Activated CD8-positive, alpha-beta T cell treated with anti-CD3 and anti-CD28 coated beads, Interleukin-2, amount 10 ng/mL, durations not matched to agents 7 days and 5 days (primary cell): ENCODE data around the gene IFNGR1. TPM values are rescaled to one million over a fixed set of nuclear protein-coding genes. Genes with fewer than 3 reads are reported as not detected.

Experiments used
- ATAC-seq: fragments of 150-1000 bp; cut with Tn5 transposase; one replicate; pipeline ENCODE4 v1.10.0; 2021; ENCODE audit warnings: moderate library complexity
- CTCF ChIA-PET: fragments of 350-600 bp; sonication (Branson Sonifier 250); formaldehyde crosslinking; loops from one replicate; lab custom pipeline; 2021; ENCODE audit warnings: antibody characterized with exemption; lab: Charles Lee
- POLR2A ChIA-PET: fragments of 350-600 bp; sonication (Branson Sonifier 250); formaldehyde crosslinking; loops from one replicate; lab custom pipeline; 2021; ENCODE audit warnings: antibody characterized with exemption; lab: Charles Lee
- DNase-seq: peaks from one replicate; pipeline ENCODE4 v3.0.0-alpha.2; 2020
- H3K27ac Mint-ChIP-seq: one replicate; pipeline ENCODE4 v1.8.0; 2021; ENCODE audit warnings: mild to moderate bottlenecking, mixed read lengths
- H3K27me3 Mint-ChIP-seq: one replicate; pipeline ENCODE4 v1.8.0; 2021; ENCODE audit warnings: low read depth, mixed read lengths
- H3K36me3 Mint-ChIP-seq: one replicate; pipeline ENCODE4 v1.8.0; 2021; ENCODE audit warnings: low read depth, mixed read lengths
- H3K4me1 Mint-ChIP-seq: one replicate; pipeline ENCODE4 v1.8.0; 2021; ENCODE audit warnings: low read depth, mixed read lengths
- H3K4me3 Mint-ChIP-seq: one replicate; pipeline ENCODE4 v1.8.0; 2021; ENCODE audit warnings: mild to moderate bottlenecking, mixed read lengths
- H3K9me3 Mint-ChIP-seq: one replicate; pipeline ENCODE4 v1.8.0; 2022; ENCODE audit warnings: mixed read lengths; ENCODE audit not compliant: insufficient read depth
- total RNA-seq, 2 experiments: library from RNA; stranded (reverse); gene quantifications; one replicate each; pipeline ENCODE4 v1.2.3, GENCODE V29; 2021

Gene IFNGR1
- total RNA-seq, 2 experiments from 2014 or later, result 18.7 to 19.8 TPM

DNA sequence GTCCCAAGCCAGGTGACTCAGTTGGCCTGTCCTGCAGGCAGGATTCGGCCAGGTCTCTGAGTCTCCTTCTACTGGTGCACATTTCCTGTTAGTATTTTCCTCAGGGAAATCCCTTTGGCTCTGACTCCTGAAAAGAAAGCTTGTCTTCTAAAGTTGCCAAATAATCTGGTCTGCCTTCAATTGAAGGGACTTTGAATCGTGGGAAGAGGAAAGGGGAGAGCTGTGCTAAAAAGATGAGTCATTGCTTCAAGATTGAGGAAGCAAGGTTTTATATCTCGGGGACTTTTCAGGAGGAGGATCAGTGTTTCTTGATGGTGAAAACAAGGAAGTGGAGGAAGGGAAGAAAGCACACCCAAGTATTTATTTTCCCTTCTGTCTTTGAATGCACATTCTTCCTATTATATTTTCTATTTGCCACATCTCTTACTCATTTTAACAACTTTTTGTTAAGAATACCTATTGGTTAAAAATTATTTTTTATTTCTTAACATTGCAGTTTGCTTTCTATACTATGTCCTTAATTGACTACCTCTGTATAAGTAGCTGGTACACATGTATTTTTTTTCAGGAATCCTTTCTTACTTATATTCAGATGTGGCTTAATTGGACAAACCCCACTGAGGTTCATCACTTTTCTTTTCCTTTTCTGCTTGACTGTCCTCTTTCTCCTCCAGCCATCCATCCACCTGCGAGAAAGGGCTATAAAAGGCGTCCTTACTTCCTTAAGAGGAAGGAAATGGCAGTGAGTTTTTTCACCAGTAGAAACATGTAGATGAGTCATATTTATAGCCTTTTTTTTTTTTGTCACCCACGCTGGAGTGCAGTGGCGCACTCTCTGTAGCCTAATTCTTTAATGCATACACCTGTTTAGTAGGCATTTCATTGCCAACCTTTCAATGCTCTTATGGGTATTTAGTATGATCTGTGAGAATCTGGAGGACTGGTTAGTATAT lies 15.0 kb upstream of the IFNGR1 start:
- Mint-ChIP-seq H3K27me3 (no peaks in the 10 kb centered on the region), H3K4me1 (peaks cover 57% of the 10 kb centered on the region), H3K9me3 (peaks cover 4% of the 10 kb centered on the region), H3K27ac (peak overlapping the region; percentile 48), H3K4me3 (no peak overlapping the region), H3K36me3 (peaks cover 6% of the 10 kb centered on the region)
- ATAC-seq (peak; percentile 66), DNase-seq (no peak)
- ChIA-PET CTCF (interaction anchor here (1.6 kb wide), 1 partner anchor 11 kb away, joined by 6 read pairs; no protein-coding TSS in a partner anchor), POLR2A (interaction anchor here (0.7 kb wide), 1 partner anchor 10 kb away, joined by 3 read pairs; no protein-coding TSS in a partner anchor)

DNA sequence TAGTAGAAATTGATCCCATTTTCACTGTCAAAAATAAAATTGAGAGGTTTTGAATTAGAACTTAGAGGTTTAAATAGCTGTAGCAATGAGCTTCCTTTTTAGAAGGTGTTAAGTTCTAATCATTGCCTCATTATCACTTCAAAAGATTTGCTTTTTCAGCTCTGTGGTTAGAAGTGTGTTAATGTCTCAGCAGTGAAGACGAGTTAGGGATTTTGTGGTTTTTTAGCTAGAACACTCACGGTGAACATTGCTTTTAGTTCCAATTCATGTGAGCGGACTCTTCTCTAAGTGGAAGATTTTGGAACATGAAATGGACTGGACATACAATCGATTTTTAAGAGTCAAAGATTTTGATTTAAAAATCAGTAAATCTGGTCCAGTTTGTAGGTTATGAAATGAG lies 12.7 kb upstream of the IFNGR1 start:
- DNase-seq (no peak), ATAC-seq (peak; percentile 57)
- no peaks in the 10 kb centered on the region for H3K9me3 Mint-ChIP-seq
- peak overlapping the region; percentile 16 for H3K4me3 Mint-ChIP-seq
- H3K27ac Mint-ChIP-seq, result peak overlapping the region; percentile 44
- H3K27me3 Mint-ChIP-seq, result no peaks in the 10 kb centered on the region
- H3K36me3 Mint-ChIP-seq, result peaks cover 6% of the 10 kb centered on the region
- CTCF ChIA-PET, result interaction anchor here (0.8 to 1.2 kb wide), 3 partner anchors 34 to 184 kb away, joined by 3 to 4 read pairs (median 3); no protein-coding TSS in a partner anchor
- peaks cover 69% of the 10 kb centered on the region for H3K4me1 Mint-ChIP-seq
- POLR2A ChIA-PET, result no interaction called here

DNA sequence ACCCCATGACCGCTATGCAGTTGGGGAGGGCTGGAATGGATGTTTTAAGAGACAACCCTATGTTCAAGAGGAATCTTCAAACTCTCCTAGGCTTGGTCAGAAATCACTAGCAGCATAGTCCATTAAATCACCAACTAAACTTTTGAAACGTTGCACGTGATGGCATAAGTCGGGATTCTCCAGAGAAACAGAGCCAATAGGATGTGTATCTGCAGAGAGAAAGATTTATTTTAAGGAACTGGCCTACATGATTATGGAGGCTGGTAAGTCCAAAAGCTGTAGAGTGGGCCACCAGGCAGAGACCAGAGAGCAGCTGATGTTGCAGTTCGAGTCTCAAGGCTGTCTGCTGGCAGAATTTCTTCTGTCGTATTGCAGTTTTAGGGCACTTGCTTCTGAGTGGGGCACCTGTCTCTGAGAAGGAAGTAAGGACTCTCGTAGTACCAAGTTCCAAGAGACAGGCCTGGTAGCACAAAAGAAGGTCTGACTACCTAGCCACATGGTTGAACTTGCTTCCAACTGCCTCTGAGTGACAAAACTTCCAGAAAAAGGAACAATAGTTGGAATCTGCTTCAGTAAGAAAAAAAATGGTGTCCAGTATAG lies 11.9 kb upstream of the IFNGR1 start:
- POLR2A ChIA-PET, result no interaction called here
- Mint-ChIP-seq H3K4me1 (peaks cover 69% of the 10 kb centered on the region), H3K36me3 (peaks cover 3% of the 10 kb centered on the region), H3K9me3 (no peaks in the 10 kb centered on the region), H3K27me3 (no peaks in the 10 kb centered on the region), H3K4me3 (no peak overlapping the region), H3K27ac (no peak overlapping the region)
- ATAC-seq (no peak), DNase-seq (no peak)
- CTCF ChIA-PET, result interaction anchor here (1.2 kb wide), 1 partner anchor 184 kb away, joined by 3 read pairs; no protein-coding TSS in a partner anchor

DNA sequence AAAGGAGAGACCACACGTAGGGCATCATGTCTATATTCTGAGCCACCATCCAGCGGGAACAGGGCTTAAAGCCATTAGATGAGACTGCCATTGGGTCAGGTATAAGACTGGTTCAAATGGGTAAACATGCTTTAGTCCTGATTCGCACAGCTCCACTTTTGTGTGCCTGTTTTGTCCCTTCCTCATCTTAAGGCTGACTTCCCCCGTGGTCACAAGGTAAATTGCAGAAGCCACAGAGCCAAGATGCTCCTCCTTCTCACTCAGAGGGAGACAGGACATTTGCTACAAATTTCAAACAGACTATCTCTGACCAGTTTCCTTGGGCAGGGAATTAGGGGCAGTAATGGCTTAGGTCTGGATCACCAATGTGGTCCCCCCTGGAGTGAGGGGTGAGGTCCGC lies 11.4 kb upstream of the IFNGR1 start:
- Mint-ChIP-seq H3K4me1 (peaks cover 67% of the 10 kb centered on the region), H3K9me3 (no peaks in the 10 kb centered on the region), H3K4me3 (no peak overlapping the region), H3K27me3 (no peaks in the 10 kb centered on the region), H3K36me3 (peaks cover 3% of the 10 kb centered on the region), H3K27ac (no peak overlapping the region)
- DNase-seq (no peak), ATAC-seq (no peak)
- ChIA-PET CTCF (no interaction called here), POLR2A (no interaction called here)

DNA sequence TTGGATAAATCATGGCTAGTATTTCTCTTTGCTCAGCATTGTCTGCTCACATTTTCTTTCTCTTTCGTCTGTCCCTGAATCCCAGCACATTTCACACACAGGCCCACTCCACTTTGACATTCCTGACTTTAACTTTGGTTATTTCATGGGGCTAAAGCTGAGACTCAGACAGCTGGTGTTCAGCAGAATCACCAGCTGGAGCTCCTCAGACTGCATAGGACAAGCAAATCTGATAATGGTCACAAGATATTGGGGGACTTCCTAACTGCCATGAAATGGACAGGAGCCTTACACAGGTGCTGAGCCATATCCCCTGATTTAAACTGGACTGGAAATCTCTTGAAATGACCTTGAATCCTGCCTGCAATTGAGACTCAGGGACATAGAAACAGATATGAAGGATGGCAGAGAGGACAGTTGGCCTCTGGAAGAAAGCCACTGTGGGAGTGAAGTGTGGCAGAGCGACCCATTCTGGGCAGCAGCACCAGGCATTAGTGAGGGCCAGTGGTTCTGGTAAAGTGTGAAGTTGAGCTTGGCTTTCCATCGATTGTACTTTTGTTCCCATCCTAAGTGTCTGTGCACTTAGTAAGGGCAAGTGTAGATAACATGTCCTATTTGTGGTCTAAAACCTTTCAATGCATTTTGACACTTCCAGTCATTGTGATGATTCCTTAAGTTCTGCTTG lies 10.0 kb upstream of the IFNGR1 start:
- no peak overlapping the region for H3K4me3 Mint-ChIP-seq
- no peak for ATAC-seq
- no peak for DNase-seq
- H3K9me3 Mint-ChIP-seq, result no peaks in the 10 kb centered on the region
- H3K27me3 Mint-ChIP-seq, result no peaks in the 10 kb centered on the region
- POLR2A ChIA-PET, result no interaction called here
- H3K36me3 Mint-ChIP-seq, result peaks cover 3% of the 10 kb centered on the region
- peaks cover 68% of the 10 kb centered on the region for H3K4me1 Mint-ChIP-seq
- CTCF ChIA-PET, result no interaction called here
- no peak overlapping the region for H3K27ac Mint-ChIP-seq

DNA sequence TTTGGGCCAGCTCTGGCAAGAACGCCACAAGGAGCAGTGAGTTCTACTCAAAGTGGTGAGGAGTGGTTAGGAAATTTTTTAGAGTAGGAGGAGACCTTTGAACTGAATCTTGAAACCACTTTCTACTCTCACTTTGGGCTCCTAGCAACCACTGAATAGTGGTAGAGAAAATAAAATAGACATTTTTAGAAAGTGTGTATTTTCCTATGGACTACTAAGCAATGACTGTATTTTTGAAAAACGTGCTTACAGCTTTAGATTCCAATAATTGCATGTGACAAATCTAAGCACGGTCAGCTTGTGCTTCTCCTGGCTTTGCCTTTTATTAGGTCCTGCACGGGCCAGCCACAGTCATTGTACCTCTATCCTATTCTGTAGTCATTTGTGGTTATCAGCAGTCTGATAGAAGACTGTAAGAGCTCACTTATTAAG lies 8.7 kb upstream of the IFNGR1 start:
- ATAC-seq (no peak), DNase-seq (no peak)
- Mint-ChIP-seq H3K4me3 (no peak overlapping the region), H3K36me3 (peaks cover 2% of the 10 kb centered on the region), H3K9me3 (no peaks in the 10 kb centered on the region), H3K4me1 (peaks cover 66% of the 10 kb centered on the region), H3K27me3 (no peaks in the 10 kb centered on the region), H3K27ac (no peak overlapping the region)
- POLR2A ChIA-PET, result no interaction called here
- CTCF ChIA-PET, result interaction anchor here (0.6 to 1.2 kb wide), 2 partner anchors 19 to 699 kb away, joined by 3 to 4 read pairs; no protein-coding TSS in a partner anchor

DNA sequence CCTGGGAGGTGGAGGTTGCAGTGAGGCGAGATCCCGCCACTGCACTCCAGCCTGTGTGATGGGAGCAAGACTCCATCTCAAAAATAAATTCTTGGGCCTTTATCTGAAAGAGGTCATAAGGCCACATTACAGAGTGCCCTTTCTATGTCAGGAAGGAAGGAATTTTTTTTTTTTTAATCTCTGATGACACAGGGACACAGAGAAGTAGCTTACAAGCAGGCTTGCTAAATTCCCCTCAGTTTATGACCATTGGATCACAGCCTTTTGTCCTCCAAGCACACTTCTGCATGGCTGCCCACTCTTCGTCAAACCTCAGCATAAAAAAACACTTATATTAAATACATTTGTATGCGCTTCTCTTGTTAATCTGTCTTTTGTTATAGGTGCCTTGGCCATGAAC lies 7.5 kb upstream of the IFNGR1 start:
- CTCF ChIA-PET, result no interaction called here
- Mint-ChIP-seq H3K9me3 (no peaks in the 10 kb centered on the region), H3K27me3 (no peaks in the 10 kb centered on the region), H3K4me1 (peaks cover 60% of the 10 kb centered on the region), H3K27ac (no peak overlapping the region), H3K36me3 (peaks cover 2% of the 10 kb centered on the region), H3K4me3 (no peak overlapping the region)
- POLR2A ChIA-PET, result no interaction called here
- no peak for ATAC-seq
- DNase-seq, result no peak

DNA sequence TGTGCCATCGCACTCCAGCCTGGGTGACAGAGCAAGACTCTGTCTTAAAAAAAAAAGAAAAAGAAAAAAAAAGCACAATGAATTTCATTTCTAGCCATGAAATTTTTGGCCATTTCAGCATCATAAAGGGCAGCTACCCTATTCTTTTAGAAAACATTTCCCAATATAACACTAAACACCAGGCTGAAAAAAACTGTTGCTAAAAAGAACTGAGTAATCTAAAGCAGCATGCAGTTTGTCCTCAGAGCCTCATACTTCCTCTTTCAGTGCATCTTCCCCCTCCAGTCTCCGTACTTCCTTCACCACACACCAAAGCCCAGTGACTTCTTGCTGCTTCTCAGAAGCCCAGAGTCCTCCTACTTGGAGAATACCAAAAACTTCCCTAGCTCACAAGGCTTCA lies 5.6 kb upstream of the IFNGR1 start:
- Mint-ChIP-seq H3K9me3 (no peaks in the 10 kb centered on the region), H3K4me3 (no peak overlapping the region), H3K27ac (peak overlapping the region; percentile 19), H3K27me3 (no peaks in the 10 kb centered on the region), H3K4me1 (peaks cover 52% of the 10 kb centered on the region), H3K36me3 (peaks cover 2% of the 10 kb centered on the region)
- DNase-seq, result no peak
- POLR2A ChIA-PET, result no interaction called here
- CTCF ChIA-PET, result no interaction called here
- peak; percentile 50 for ATAC-seq

DNA sequence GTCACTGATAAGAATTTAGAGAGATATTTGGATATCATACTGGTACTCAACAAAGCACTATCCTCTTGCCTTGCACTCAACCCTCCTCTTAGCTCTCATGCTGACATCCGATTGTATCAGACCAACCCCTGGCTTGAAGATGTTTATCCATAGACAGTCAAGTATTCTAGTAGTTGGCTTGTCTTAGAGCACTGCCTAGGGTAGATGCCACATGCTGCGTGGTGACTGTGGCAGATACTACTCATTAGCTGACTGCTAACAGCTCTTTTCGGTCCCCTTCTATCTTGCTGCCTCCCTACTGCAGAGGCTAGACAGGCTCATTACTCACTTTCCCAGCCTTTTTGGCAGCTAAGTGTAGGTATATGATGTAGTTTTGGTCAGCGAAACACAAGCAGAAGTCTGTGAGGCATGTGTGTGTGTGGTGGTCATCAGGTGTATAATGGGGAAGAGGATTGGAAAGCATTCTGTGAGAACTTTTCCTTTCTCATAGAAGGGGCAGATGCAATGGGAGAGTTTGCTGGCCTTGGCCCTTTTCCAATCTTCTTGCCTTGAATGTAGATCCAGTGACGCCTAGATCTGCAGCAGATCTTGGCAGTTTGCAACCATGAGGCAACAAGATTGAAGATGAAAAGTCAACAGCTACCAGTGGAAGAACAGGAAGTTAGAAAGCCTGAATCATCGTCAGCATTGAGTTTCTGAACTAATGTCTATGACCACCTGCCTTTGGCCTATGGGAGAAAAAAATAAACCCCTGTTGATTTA lies 4.4 kb upstream of the IFNGR1 start:
- DNase-seq, result no peak
- ChIA-PET POLR2A (no interaction called here), CTCF (interaction anchor here (0.6 to 1.5 kb wide), 5 partner anchors 11 to 165 kb away, joined by 3 to 6 read pairs (median 4); no protein-coding TSS in a partner anchor)
- no peak for ATAC-seq
- H3K27me3 Mint-ChIP-seq, result no peaks in the 10 kb centered on the region
- H3K27ac Mint-ChIP-seq, result no peak overlapping the region
- H3K9me3 Mint-ChIP-seq, result no peaks in the 10 kb centered on the region
- peaks cover 52% of the 10 kb centered on the region for H3K4me1 Mint-ChIP-seq
- peaks cover 5% of the 10 kb centered on the region for H3K36me3 Mint-ChIP-seq
- H3K4me3 Mint-ChIP-seq, result no peak overlapping the region

DNA sequence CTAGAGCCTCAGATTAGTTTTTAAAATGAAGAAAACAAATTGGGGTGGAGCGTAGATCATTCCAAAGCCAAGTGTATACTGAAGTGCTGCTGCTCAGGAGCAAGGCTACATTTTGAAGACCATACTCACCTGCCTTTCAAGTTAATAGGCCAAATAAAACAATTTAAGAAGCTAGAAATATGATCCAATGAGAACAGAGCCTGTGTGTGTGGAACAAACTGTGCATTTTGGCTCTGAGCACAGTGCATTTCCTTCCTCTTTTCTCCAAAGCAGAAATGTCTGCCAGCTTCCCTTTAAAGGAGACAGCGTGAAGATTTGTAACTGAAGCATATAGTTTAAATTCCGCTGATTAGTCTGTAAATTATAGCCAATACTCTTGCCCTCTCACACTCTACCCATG lies 3.2 kb upstream of the IFNGR1 start:
- Mint-ChIP-seq H3K27me3 (no peaks in the 10 kb centered on the region), H3K4me1 (peaks cover 49% of the 10 kb centered on the region), H3K27ac (no peak overlapping the region), H3K9me3 (no peaks in the 10 kb centered on the region), H3K36me3 (peaks cover 10% of the 10 kb centered on the region), H3K4me3 (no peak overlapping the region)
- ChIA-PET CTCF (interaction anchor here (1.5 kb wide), 1 partner anchor 21 kb away, joined by 4 read pairs; no protein-coding TSS in a partner anchor), POLR2A (no interaction called here)
- ATAC-seq (no peak), DNase-seq (no peak)
